Sciatic nerve (tissue), 2 donors: ENCODE data around the gene BNC1. TPM values are rescaled to one million over a fixed set of nuclear protein-coding genes. Genes with fewer than 3 reads are reported as not detected.
"Not testable (repeated sequence)": the region's sequence is repeated elsewhere in the genome, so short reads cannot be mapped to it uniquely, and the experiment has no call there.

ENCODE experiments used
- ATAC-seq: fragments of 200-7000 bp; cut with Tn5 transposase; one replicate; pipeline ENCODE4 v1.9.1; 2020; ENCODE audit warnings: mild to moderate bottlenecking, moderate library complexity
- DNase-seq: peaks from one replicate; pipeline ENCODE4 v3.0.0-alpha.2; 2020; ENCODE audit warnings: low spot score
- intact Hi-C: fragments of 100-400 bp; cut with DNase I; formaldehyde crosslinking; loops from one replicate; pipeline ENCODE4 v1.14.2; 2022
- total RNA-seq: library from RNA; stranded (reverse); fragmentation: NEBNext Ultra II Directional; extraction: Animal tissue kit (Norgen Biotek cat#: 25700); gene quantifications from one replicate; pipeline ENCODE4 v1.2.1, GENCODE V29; 2021
- donor health status: DM: no; HTN: no; CAD: no.
- donor health status: DM: no; HTN: no; CAD: no.

BNC1 gene
- total RNA-seq, 1 donor from 2014 or later: 0.58 TPM

GRCh38 chr15:83275412-83275811 lies 9.1 kb downstream of the BNC1 start:
- DNase-seq (no peak), ATAC-seq (no peak)
- intact Hi-C loops: no loop called here

GRCh38 chr15:83270176-83270575 lies 14.3 kb downstream of the BNC1 start:
- ATAC-seq: no peak
- intact Hi-C loops: no loop called here
- DNase-seq: no peak

GRCh38 chr15:83268147-83268546 lies 16.3 kb downstream of the BNC1 start:
- intact Hi-C loops: no loop called here
- ATAC-seq: no peak
- DNase-seq: no peak

- no peak for ATAC-seq
- DNase-seq: no peak
- intact Hi-C loops: no loop called here
Measured at GRCh38 chr15:83262594-83263315, 21.7 kb downstream of the BNC1 start.

GRCh38 chr15:83262181-83262580 lies 22.3 kb downstream of the BNC1 start:
- DNase-seq, ATAC-seq, intact Hi-C loops: not testable (repeated sequence)

GRCh38 chr15:83250781-83251180 lies 33.7 kb downstream of the BNC1 start:
- DNase-seq: no peak
- ATAC-seq: no peak
- intact Hi-C loops: no loop called here

- no peak for ATAC-seq
- intact Hi-C loops: no loop called here
- DNase-seq: no peak
Measured at GRCh38 chr15:83249030-83249343, 35.5 kb downstream of the BNC1 start.

GRCh38 chr15:83248151-83249029 lies 36.1 kb downstream of the BNC1 start:
- intact Hi-C loops: no loop called here
- ATAC-seq: peak; percentile 68

GRCh38 chr15:83243634-83244033 lies 40.8 kb downstream of the BNC1 start:
- intact Hi-C loops: no loop called here

More at GRCh38 chr15:83248151-83249029, 36.1 kb downstream of the BNC1 start:
- no peak for DNase-seq

GRCh38 chr15:83230242-83230641 lies 54.2 kb downstream of the BNC1 start:
- DNase-seq: no peak
- ATAC-seq: no peak
- intact Hi-C loops: no loop called here

More at GRCh38 chr15:83243634-83244033, 40.8 kb downstream of the BNC1 start:
- no peak for DNase-seq
- no peak for ATAC-seq

GRCh38 chr15:83225449-83225848 lies 59.0 kb downstream of the BNC1 start:
- DNase-seq (no peak), ATAC-seq (no peak)
- intact Hi-C loops: no loop called here

- intact Hi-C loops, DNase-seq, ATAC-seq: not testable (repeated sequence)
Measured at GRCh38 chr15:83221781-83222180, 62.7 kb downstream of the BNC1 start.

GRCh38 chr15:83219026-83219425 lies 65.4 kb downstream of the BNC1 start:
- intact Hi-C loops: no loop called here
- DNase-seq (no peak), ATAC-seq (no peak)

GRCh38 chr15:83215306-83215705 lies 69.2 kb downstream of the BNC1 start:
- no peak for DNase-seq
- intact Hi-C loops: no loop called here
- no peak for ATAC-seq

GRCh38 chr15:83210619-83211018 lies 73.8 kb downstream of the BNC1 start:
- ATAC-seq (no peak), DNase-seq (no peak)
- intact Hi-C loops: no loop called here

- intact Hi-C loops: no loop called here
- ATAC-seq: no peak
- DNase-seq: no peak
Measured at GRCh38 chr15:83209333-83209732, 75.1 kb downstream of the BNC1 start.

GRCh38 chr15:83208367-83208661 lies 76.2 kb downstream of the BNC1 start:
- ATAC-seq (no peak), DNase-seq (no peak)
- intact Hi-C loops: no loop called here

GRCh38 chr15:83207660-83208366 lies 76.7 kb downstream of the BNC1 start, which contains the start of gene HDGFL3:
Gene HDGFL3, minus strand, starts transcription at chr15:83207823. Its CDS starts 409 bp downstream, at chr15:83207414.
- intact Hi-C loops: no loop called here
- DNase-seq (peak; percentile 82), ATAC-seq (peak; percentile 57)

- intact Hi-C loops: no loop called here
- peak; percentile 41 for ATAC-seq
- DNase-seq: peak; percentile 66
Measured at GRCh38 chr15:83207009-83207659, 77.3 kb downstream of the BNC1 start.
